Gastroesophageal sphincter (tissue), 3 donors: ENCODE measurements around the gene SRRM4.

ENCODE experiments used
- EP300 ChIP-seq: sonication (generic); formaldehyde crosslinking; IDR thresholded peaks from one replicate; pipeline ENCODE4 v1.6.1; 2017; ENCODE audit warnings: antibody characterized with exemption, mild to moderate bottlenecking
- POLR2A ChIP-seq, 2 donors: fragments of 450-650 bp; IDR thresholded peaks; one replicate each; pipeline ENCODE4 v1.6.1; 2017; ENCODE audit warnings: antibody characterized with exemption in 2 of 2, mild to moderate bottlenecking in 2 of 2, moderate library complexity in 1 of 2
- POLR2AphosphoS5 ChIP-seq: sonication (generic); formaldehyde crosslinking; IDR thresholded peaks from one replicate; pipeline ENCODE4 v1.6.1; 2017; ENCODE audit warnings: antibody characterized with exemption
- TF ChIP-seq, protein P1 (sequence below), 4 experiments: fragments of 200-600 bp in 2 of 4; fragments of 450-650 bp in 2 of 4; sonication (generic) in 1 of 4; IDR thresholded peaks; one replicate each; pipeline ENCODE4 v1.5.1; 2017 to 2019; ENCODE audit warnings: antibody characterized with exemption in 4 of 4, mild to moderate bottlenecking in 2 of 4, moderate library complexity in 2 of 4

DNA sequence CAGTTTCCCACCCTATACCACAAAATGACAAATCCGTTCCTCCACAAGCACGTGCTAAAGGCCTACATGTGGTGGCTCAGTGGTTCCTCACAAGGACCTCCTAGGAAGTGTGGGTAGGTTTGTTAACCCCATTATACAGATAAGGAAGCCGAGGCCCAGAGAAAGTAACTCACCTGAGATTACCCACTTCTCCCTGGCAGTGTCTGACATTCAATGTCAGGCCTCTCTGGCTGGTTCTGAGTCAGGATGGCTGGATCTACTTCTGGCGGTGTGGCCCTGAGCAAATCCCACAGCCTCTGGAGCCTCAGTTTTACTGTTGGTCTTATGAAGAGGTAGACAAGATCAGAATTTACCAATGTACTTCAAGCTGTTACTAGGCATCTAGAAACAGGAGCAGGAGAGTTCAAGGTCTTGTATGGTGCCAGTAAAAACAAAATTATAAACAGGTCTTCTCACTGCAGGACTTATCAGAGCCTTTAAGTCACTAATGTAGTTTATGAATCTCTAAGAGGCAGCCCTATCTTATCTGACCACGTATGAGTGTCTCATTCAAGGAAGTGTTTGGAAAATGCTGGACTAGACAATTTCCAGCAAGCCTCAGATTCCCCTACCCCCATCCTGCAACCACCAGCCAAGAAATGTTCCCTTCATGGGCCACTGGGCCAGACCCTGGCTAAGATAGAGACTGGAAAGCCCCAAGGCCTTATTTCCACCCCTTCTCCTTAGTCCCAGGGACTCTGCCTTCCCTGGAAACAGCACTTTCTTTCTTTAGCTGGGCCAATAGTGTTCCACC lies 201.6 kb downstream of the SRRM4 start:
- no peak for TF ChIP-seq POLR2A (IDR thresholded peaks at IDR 0.05)
- TF ChIP-seq, protein P1, sequence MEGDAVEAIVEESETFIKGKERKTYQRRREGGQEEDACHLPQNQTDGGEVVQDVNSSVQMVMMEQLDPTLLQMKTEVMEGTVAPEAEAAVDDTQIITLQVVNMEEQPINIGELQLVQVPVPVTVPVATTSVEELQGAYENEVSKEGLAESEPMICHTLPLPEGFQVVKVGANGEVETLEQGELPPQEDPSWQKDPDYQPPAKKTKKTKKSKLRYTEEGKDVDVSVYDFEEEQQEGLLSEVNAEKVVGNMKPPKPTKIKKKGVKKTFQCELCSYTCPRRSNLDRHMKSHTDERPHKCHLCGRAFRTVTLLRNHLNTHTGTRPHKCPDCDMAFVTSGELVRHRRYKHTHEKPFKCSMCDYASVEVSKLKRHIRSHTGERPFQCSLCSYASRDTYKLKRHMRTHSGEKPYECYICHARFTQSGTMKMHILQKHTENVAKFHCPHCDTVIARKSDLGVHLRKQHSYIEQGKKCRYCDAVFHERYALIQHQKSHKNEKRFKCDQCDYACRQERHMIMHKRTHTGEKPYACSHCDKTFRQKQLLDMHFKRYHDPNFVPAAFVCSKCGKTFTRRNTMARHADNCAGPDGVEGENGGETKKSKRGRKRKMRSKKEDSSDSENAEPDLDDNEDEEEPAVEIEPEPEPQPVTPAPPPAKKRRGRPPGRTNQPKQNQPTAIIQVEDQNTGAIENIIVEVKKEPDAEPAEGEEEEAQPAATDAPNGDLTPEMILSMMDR (IDR thresholded peaks at IDR 0.05): no peak
- no peak for TF ChIP-seq EP300
- peak; percentile 33 for TF ChIP-seq POLR2AphosphoS5
